GM10847 (cell line): ENCODE measurements around the gene MYO9A.

ENCODE experiments used
- POLR2A ChIP-seq: IDR thresholded peaks from 2 replicates; pipeline ENCODE4 v1.6.1; 2011; ENCODE audit not compliant: insufficient read length; ENCODE audit errors: extremely low read depth

Gene MYO9A

DNA sequence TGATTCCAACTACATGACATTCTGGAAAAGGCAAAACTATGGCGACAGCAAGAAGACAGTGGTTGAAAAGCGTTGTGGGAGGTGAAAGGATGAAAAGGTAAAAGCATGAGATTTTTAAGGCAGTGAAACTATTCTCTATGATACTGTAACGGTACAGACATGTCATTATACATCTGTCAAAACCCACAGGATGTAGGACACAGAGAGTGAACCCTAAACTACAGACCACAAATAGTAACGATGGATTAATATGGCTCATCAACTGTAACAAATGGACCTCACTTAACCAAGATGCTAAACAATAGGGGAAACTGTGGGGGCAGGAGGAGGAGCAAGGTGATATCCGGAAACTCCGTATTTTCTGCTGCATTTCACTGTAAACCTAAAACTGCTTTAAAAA, 39.1 kb downstream of the MYO9A start:
- no peak for TF ChIP-seq POLR2A

DNA sequence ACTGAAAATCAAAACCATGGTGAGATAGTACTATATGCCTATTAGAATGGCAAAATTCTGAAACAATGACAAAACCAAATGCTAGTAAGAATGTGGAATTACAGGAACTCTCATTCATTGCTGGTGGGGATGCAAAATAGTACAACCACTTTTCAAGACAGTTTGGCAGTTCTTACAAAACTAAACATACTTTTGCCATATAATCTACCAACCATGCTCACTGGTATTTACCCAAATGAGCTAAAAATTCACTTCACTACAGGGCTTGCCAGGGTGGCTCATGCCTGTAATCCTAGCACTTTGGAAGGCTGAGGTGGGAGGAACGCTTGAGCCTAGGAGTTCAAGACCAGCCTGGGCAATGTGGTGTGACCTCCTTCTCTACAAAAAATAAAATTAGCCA, 40.0 kb downstream of the MYO9A start:
- no peak for TF ChIP-seq POLR2A

DNA sequence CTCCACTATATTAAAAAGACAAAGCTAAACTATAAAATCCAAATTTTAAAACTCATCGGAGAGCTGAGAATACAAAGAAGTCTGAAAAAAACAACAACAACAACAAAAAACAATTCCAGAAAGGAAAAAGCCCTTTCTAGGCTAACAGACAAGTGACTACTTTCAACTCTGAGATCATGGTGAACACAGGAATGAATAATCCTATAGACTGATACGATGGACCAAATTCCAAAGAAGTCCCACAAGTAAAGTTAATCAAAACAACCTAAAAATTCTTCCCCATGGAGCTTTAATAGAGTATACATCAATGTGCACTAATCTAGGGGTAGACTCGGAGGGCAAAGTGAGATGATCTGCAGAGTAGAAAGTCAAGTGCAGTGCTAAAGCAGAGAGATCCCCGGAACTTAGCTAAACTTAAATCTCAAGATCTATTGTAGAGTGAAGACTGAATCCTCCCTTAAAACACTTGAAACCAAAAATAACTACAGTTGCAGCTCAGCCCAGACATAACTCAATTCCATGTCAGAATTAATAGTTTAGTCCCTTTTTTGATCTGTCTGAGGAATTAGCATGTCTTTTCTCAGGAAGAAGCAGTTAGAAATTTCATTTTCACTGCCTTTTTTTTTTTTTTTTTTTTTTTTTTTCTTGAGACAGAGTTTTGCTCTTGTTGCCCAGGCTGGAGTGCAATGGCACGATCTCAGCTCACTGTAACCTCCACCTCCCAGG, 43.5 kb downstream of the MYO9A start:
- no peak for TF ChIP-seq POLR2A

DNA sequence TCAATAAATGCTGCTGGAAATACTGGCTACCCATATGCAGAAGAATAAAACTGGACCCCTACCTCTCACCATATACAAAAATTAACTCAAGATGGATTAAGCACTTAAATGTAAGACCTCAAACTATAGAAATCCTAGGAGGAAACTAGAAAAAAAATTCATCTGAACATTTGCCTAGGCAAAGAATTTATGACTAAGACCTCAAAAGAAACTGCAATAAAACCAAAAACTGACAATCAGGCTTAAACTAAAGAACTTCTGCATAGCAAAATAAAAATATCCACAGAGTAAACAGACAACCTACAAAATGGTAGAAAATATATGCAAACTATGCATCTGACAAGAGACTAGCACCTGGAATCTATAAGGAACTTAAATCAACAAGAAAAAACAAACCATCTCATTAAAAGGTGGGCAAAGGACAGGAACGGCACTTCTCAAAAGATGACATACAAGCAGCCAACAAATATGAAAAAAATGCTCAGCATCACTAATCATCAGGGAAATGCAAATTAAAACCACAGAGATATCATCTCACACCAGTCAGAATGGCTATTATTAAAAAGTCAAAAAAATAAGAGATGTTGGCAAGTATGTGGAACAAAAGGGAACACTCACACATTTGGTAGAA, 47.0 kb downstream of the MYO9A start:
- no peak for TF ChIP-seq POLR2A

DNA sequence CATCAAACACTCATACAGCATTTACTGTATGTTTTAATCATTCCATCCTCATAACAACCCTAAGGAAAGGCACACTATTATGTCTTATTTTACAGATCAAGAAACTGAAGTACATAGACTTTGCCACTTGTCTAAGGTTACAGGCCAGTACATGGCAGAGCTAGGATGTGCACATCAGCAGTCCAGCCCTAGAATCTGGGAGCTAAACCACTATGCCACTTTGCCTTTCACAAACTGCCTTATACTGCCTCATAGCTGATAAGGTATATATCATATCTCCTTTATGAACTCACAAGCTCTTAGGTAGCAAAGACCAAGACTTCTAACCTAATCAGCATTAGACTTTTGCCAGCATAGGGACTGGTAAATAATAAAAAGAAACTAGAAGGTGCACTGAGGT, 49.1 kb downstream of the MYO9A start:
- no peak for TF ChIP-seq POLR2A

DNA sequence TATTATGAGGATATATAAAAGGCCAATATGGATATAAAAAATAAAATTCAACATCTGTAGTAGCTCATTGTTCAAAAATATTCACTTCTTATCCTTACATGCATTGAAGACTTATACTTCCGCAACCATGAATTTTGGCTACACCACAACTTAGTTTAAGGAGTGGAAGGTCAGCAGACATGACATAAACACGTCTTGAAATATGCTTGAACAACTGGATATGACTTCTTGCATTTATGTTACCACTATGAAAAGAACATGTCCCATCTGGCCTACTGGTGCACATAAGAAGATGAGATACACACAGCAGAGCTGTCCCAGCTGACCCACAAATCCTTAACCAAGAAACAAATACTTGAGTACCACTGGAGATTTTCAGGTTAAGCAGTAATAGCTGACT, 52.1 kb downstream of the MYO9A start:
- no peak for TF ChIP-seq POLR2A

DNA sequence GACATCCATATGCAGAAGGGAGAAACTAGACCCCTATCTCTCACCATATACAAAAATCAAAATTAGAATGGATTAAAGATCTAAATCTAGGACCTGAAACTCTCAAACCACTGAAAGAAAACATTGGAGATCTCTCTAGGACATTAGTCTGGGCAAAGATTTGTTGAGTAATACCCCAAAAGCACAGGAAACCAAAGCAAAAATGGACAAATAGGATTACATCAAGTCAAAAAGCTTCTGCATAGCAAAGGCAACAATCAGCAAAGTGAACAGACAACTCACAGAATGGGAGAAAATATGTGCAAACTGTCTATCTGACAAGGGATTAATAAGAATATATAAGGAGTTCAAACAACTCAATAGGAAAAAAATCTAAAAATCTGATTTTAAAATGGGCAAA, 54.8 kb downstream of the MYO9A start:
- TF ChIP-seq POLR2A: no peak

DNA sequence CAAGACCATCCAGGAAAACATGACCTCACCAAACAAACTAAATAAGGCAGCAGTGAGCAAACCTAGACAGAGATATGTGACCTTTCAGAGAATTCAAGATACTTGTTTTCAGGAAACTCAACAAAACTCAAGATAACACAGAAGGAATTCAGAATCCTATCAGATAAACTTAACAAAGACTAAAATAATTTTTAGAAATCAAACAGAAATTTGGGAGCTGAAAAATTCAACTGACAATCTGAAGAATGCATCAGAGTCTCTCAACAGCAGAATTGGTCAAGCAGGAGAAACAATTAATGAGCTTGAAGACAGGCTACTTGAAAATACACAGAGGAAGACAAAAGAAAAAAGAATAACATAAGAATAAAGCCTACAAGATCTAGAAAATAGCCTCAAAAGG, 55.6 kb downstream of the MYO9A start:
- TF ChIP-seq POLR2A: no peak

DNA sequence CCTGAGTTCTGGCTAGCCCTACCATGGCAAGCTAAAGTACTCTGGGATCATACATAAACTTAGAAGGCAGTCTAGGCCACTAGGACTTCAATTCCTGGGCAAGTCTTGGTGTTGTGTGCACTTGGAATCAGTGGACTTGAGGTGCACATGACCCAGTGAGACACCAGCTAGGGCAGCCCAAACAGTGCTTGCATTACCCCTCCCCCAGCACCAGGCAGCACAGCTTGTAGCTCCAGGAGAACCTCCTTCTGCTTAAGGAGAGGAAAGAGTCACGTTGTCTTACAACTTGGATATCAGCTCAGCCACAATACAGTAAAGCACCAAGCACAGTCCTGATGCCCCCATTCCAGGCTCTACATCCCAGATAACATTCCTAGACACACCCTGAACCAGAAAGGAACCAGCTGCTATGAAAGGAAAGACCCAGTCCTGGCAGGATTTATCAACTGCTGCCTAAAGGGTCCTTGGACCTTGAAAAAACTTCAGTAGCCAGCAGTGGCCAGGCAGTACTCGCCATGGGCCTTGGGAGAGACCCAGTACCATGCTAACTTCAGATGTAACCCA, 57.2 kb downstream of the MYO9A start:
- TF ChIP-seq POLR2A: no peak

DNA sequence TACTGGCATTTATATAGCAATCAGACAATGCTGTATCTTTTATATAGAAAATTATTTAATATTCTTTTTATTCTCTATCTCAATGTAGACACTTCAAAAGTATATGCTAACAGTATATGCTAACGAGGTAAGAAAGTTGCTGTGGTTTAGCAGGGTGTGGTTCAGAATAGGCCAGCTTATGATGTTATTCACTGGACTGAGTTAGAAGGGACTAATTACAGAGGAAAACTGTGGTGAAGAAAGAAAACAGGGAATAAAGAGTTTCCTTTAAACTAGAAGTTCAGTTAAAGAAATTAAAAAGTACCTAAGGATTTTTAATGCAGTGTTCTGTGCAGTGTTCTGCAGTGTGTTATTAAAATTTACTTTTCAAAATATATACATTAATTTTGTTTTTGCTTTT, 59.4 kb downstream of the MYO9A start:
- TF ChIP-seq POLR2A: no peak

DNA sequence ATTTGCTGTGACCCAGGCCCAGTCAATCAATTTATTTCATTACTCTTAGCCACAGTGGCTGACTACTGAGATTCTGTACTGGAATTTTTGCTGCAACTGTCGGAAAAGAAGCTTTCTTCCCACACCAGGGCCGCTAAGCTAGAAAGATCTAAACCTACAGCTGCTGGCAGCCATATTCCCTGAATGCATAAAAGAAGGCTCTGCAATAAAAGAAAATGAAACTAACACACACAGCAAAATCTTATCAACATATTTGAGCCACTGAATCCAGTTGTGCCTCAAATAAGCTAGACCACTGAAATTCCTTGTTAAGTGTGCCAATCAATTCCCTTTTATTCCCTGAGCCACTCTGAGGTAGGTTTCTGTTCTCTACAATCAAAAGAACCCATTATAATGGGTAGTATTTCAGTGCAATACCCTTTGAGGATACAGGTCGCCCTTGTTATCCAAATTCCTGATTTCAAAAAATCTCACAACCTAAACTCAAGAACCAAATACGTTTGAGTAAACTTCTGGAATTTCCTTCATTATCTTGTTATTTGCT, 60.3 kb downstream of the MYO9A start:
- no peak for TF ChIP-seq POLR2A

DNA sequence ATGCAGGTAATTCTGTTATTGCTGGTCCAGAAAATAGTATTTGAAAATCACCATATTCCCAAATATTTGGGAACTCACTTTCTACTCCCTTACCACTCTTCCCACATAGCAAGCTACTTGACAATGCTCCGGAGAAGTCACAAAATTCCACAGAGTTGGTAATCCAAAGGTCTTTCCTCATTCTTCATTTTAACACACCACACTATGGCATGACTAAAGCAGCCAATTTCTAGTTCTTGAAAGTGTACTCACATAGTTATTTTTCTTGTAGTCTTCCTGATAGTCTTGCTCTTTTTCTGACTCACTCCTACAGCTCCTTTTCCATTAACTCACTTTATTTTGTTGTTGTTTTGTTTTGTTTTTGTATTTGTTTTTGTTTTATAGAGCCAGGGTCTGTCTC, 67.2 kb downstream of the MYO9A start:
- no peak for TF ChIP-seq POLR2A

DNA sequence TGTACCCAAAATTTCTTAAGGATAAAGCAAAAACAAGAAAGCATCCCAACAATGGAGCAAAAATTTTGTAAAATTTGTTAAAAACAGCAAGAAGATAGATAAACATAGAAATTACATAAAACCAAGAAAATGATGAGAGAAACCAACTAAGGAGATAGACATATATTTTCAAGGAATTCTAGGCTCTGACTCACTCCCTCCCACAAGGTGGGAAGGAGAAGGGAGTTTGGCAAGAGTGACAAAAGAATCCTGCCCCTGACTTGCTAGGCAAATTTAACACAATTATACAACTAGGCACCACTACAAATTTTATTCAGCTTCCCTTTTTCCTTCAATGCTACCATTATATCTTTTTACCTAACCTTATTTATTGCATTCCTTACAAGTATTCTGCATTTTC, 70.9 kb downstream of the MYO9A start:
- no peak for TF ChIP-seq POLR2A

DNA sequence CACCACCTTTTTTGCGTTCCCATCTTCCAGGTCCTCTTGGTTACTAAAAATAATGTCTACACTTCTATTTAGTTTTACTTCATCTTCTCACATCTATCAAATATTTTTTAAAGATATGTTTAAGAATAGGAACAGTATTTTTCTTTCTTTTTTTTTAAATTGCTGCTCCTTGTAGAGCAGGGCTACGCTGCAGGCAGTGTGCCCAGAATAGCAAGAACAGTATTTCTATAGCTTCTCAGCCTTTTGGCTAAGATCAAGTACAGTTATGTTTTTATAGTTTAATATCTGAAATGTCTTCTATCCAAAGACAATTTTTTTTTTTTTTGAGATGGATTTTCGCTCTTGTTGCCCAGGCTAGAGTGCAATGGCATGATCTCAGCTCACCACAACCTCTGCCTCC, 73.0 kb downstream of the MYO9A start:
- TF ChIP-seq POLR2A: no peak

DNA sequence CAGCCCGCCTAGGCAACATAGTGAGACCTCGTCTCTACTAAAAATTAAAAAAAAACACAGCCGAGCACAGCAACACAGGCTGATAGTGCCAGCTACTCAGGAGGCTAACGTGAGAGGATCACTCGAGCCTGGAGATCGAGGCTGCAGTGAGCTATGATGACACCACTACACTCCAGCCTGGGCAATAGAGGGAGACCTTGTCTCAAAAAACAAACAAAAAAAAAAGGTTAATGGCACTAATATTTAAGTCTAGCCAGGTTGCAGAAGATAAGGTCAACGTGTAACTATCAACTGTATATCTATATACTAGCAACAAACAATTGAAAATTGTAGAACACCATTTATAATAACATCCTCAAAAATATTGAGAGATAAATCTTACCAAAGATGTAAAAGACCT, 75.1 kb downstream of the MYO9A start:
- TF ChIP-seq POLR2A: no peak

DNA sequence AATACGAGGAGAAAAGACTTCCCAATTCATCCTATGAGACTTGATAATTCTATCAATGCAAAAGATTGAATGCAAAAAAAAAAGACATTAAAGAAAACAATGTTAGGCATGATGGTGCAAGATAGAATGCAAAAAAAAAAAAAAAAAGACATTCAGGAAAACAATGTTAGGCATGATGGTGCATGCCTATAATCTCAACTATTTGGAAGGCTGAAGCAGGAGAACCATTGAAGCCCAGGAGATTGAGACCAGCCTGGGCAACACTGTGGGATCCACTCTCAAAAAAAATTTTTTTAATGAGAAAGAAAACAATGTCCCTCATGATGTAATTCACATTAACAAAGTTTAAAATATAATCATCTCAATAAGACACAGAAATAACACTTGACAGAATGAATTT, 75.9 kb downstream of the MYO9A start:
- no peak for TF ChIP-seq POLR2A
